Mesothelial cell of epicardium (in vitro differentiated cells): ENCODE results near the gene SLC24A3. TPM values are rescaled to one million over a fixed set of nuclear protein-coding genes. Genes with fewer than 3 reads are reported as not detected.

ENCODE experiments used
- DNase-seq, 2 experiments: peaks; one replicate each; pipeline ENCODE4 v3.0.0; 2021; ENCODE audit warnings: low spot score in 2 of 2; ENCODE audit not compliant: unreplicated experiment in 2 of 2
- H3K27ac Mint-ChIP-seq: 2 replicates; pipeline ENCODE4 v1.8.0; 2021; ENCODE audit warnings: mixed read lengths
- H3K27me3 Mint-ChIP-seq: 2 replicates; pipeline ENCODE4 v1.8.0; 2021; ENCODE audit warnings: low read depth, mixed read lengths
- H3K36me3 Mint-ChIP-seq: 2 replicates; pipeline ENCODE4 v1.8.0; 2021; ENCODE audit warnings: mixed read lengths
- H3K4me1 Mint-ChIP-seq: 2 replicates; pipeline ENCODE4 v1.8.0; 2021; ENCODE audit warnings: mixed read lengths
- H3K4me3 Mint-ChIP-seq: 2 replicates; pipeline ENCODE4 v1.8.0; 2021; ENCODE audit warnings: mild to moderate bottlenecking, moderate library complexity, mixed read lengths
- H3K9me3 Mint-ChIP-seq: 2 replicates; pipeline ENCODE4 v1.8.0; 2021; ENCODE audit warnings: mixed read lengths
- CTCF ChIP-seq: fragments of 200-600 bp; sonication (generic); IDR thresholded peaks from one replicate; pipeline ENCODE4 v1.5.0; 2021; ENCODE audit warnings: antibody characterized with exemption; ENCODE audit not compliant: unreplicated experiment
- total RNA-seq: library from RNA; stranded (reverse); gene quantifications from 3 replicates; pipeline ENCODE4 v1.2.1, GENCODE V29; 2021

Gene SLC24A3
- total RNA-seq, 1 donor from 2014 or later = 3.2 TPM

GRCh38 chr20:19473922-19474286 lies 261.5 kb downstream of the SLC24A3 start:
- H3K9me3 Mint-ChIP-seq = no peaks in the 10 kb centered on the region
- no peak for DNase-seq
- H3K27ac Mint-ChIP-seq = no peak overlapping the region
- no peaks in the 10 kb centered on the region for H3K4me1 Mint-ChIP-seq
- H3K36me3 Mint-ChIP-seq = no peaks in the 10 kb centered on the region
- no peak overlapping the region for H3K4me3 Mint-ChIP-seq
- no peak for TF ChIP-seq CTCF
- peaks cover 35% of the 10 kb centered on the region for H3K27me3 Mint-ChIP-seq

GRCh38 chr20:19478320-19478895 lies 266.0 kb downstream of the SLC24A3 start:
- Mint-ChIP-seq H3K36me3 (no peaks in the 10 kb centered on the region), H3K27ac (no peak overlapping the region), H3K4me3 (no peak overlapping the region), H3K9me3 (no peaks in the 10 kb centered on the region), H3K4me1 (no peaks in the 10 kb centered on the region), H3K27me3 (peaks cover 42% of the 10 kb centered on the region)
- DNase-seq = no peak
- no peak for TF ChIP-seq CTCF

GRCh38 chr20:19482726-19483125 lies 270.3 kb downstream of the SLC24A3 start:
- Mint-ChIP-seq H3K4me1 (no peaks in the 10 kb centered on the region), H3K9me3 (no peaks in the 10 kb centered on the region), H3K27ac (no peak overlapping the region), H3K4me3 (no peak overlapping the region), H3K36me3 (no peaks in the 10 kb centered on the region), H3K27me3 (peaks cover 45% of the 10 kb centered on the region)
- TF ChIP-seq CTCF = no peak
- DNase-seq = no peak

- Mint-ChIP-seq H3K4me1 (no peaks in the 10 kb centered on the region), H3K36me3 (no peaks in the 10 kb centered on the region), H3K27me3 (peaks cover 41% of the 10 kb centered on the region), H3K27ac (no peak overlapping the region), H3K9me3 (no peaks in the 10 kb centered on the region), H3K4me3 (no peak overlapping the region)
- TF ChIP-seq CTCF = no peak
- no peak for DNase-seq
Observed at GRCh38 chr20:19483309-19483708, 270.9 kb downstream of the SLC24A3 start.

GRCh38 chr20:19486446-19486845 lies 274.0 kb downstream of the SLC24A3 start:
- Mint-ChIP-seq H3K4me3 (no peak overlapping the region), H3K4me1 (no peaks in the 10 kb centered on the region), H3K9me3 (no peaks in the 10 kb centered on the region), H3K27me3 (peaks cover 36% of the 10 kb centered on the region), H3K36me3 (no peaks in the 10 kb centered on the region), H3K27ac (no peak overlapping the region)
- DNase-seq = no peak
- no peak for TF ChIP-seq CTCF

GRCh38 chr20:19487420-19487819 lies 275.0 kb downstream of the SLC24A3 start:
- Mint-ChIP-seq H3K9me3 (no peaks in the 10 kb centered on the region), H3K36me3 (no peaks in the 10 kb centered on the region), H3K4me3 (no peak overlapping the region), H3K4me1 (no peaks in the 10 kb centered on the region), H3K27ac (no peak overlapping the region), H3K27me3 (peaks cover 28% of the 10 kb centered on the region)
- TF ChIP-seq CTCF = no peak
- DNase-seq = no peak
